NOMO-1 (cell line): ENCODE data around the gene AAK1.
"Not testable (repeated sequence)": the region's sequence is repeated elsewhere in the genome, so short reads cannot be mapped to it uniquely, and the experiment has no call there.

Experiments
- DNase-seq, 2 experiments: peaks; one replicate each; lab custom pipeline; 2025; ENCODE audit not compliant: unreplicated experiment in 2 of 2; lab: John Stamatoyannopoulos, UW

Gene AAK1

DNA sequence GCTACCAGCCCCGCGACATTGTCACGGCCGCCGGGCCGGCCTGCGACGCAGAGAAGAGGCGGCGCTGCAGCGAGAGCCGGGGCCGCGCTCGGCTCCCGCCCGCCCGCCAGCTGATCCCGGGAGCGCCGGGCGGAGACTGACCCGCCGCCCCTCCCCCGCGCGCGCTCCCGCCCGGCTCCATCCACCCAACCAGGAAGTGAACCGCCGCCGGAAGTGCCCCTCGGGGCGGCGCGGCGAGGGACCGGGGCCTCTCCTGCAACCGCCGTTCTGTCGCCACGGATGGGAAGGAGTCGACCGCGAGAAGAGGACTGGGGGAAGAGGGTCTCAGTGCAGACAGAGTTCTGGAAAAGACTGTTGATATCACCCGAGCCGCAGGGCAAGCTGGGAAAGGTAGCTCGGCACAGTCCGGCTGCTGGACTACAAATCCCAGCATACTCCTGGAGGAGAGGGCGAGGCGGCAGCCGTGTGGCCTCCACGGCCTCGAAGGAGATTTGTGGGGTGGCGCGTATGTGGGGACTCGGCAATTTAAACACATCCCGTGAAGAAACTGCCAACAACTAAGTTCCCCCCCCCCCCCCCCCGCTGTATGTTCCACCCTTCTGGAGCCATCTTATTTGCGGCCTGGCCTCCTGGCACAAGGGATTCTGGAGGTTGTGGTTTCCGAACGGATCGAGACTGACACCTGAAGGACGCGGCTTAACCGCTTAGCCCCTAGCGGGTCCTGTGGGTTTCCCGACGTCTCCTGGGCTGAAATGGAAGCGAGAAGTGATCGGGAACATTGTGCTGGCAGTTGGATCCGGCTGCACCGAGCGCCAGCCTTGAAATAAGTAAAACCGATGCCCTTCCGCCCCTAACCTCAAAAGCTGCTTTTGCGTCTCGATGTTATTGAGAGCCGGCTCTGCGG lies at the start of gene AAK1:
AAK1 (minus strand) TSS at position 138 of the 904 bp plus-strand sequence. CDS start 699 bp downstream, outside the sequence.
- DNase-seq, result peak; percentile 91 to 96

DNA sequence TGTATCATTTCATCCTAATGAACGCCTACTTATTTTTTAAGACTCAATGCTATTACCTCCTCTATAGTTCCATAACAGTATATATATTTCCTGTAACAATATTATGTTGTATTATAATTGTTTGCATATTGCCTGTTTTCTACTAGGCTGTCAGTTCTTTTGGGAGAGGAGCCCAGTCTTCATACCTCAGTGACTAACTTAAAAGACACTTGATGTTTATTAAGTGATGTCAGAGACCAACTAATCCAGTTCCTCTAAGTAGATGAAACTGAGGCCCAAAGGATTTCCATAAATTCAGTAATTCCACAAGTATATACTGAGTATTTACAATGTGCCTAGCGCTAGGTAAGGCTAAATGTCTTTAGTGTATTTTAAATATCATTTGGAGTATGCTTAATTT lies 48.9 kb upstream of the AAK1 start:
- DNase-seq, result no peak

DNA sequence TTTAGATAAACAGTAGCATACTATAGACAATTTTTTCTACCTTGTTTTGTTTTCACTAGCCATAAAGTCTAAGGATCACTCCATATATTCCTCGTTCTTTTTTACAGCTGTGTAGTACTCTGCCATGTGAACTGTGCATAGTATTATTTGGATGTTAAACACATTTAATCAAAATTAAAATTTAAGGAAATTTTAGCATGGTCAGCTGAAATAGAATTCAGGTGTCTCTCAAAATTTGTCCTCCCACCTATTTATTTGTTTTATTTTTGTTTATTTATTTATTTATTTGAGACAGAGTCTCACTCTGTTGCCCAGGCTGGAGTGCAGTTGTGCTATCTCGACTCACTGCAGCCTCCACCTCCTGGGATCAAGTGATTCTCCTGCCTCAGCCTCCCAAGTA lies 46.4 kb upstream of the AAK1 start:
- no peak for DNase-seq

DNA sequence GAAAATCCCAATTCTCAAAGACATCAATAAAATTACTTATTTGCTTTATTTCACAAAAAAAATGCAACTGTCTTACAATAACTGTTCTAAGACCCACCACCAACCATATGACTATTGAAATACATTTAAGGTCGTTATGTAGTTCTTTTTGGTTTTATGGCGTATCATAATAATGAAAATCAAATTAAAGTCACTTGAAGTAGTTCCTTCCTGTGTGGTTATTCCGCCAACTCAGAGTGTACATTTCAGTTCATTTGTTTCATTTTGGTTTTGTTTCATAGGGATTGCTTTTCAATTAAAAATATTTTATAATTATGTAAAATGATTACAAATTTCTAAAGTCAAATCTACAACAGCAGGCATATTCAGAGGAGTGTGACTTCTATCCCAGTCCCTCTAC lies 45.9 kb upstream of the AAK1 start:
- DNase-seq, result no peak

DNA sequence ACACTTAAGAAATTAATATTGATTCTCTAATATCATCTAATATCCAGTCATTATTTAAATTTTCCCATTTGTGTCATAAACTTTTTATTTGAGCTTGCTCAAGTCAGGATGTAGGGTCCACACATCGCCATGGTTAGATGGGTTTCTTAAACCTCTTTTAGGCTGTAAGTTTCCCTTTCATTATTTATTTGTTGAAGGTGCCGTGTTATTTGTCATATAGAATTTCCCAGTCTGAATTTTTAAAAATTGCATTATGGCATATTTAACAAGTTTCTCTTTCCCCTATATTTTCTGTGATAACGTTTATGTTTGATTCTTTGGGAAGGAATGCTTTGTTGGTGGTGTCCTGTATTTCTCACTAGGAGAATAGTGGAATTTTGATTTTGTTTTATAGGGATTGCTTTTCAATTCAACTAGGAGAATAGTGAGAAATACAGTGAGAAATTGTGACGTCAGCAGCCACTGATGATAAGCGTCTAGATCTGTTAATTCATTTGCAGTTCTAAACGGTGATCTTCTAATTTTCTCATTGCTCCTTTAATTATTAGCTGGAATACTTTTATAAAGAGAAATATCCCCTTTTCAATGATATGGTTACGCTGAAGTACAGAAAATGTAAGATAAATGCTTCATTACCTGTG lies 44.6 kb upstream of the AAK1 start:
- DNase-seq, result no peak

GRCh38 chr2:69686813-69687212 lies 43.3 kb upstream of the AAK1 start:
- DNase-seq, result no peak

DNA sequence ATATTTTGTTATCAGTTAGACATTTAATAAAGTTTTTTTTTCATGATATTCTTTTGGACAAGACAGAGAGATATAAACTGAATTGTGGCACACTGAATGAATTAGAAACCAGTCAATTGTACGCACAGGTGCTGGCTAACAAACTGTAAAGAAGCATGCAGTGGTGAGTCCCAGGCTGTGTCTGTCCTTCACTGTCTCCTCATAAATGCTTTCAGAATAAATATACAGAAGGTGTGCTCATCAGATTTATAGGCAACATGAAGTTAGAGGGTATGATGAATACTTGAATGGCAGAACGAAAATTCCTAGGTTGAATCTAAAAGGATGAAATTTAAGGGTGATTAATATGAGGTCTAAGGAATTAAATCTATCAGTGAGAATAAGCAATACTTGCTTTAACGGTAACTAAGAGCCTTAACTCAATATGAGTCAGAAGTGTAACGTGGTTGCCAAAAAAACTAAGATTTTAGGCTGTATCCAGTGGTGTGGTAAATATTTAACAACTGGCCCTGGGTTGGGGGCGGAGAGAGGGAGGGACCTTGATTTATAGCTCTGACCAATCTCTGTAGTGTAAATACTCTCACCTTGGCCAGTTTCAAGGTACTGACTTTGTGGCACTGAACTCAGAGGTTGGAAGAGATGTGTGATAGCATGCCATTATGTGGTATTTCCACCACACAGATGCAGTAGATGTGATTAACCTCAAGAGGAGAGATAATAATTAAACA lies 41.9 kb upstream of the AAK1 start:
- DNase-seq, result no peak

DNA sequence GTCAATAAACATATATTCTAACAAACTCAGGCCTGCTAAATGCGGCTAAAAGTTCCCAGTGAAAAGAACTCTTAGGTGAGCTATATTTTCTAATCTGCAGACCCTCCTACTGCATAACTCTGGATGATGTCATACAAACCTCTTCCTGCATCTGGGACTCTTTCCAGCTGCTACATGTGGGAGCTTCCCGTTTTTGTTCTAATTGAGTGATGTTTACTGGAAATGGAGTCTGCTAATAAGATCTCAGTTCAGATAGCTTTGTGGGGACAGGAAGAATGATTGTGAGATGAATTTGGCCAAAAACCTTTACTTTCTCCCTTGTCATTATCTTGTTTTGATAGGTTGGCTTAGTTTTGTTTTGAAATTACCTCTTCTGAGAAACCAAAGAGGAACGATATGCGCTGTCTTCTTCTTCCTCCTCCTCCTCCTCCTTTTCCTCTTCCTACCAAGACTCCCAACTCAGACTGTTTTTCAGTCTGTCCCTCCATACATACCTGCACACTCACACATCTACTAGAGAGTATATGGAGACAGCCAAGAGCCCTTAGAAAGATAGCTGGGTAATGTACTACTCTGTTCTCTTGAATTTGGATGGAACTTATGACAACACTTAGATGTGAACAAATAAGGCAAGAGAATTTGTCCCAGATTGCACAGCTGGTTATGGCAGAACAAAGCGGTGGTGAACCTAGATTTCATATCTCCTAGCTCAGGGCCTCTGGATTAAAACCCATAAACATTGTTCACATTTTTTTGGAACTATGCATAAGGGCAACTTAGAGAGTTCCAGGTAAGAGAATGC lies 39.8 kb upstream of the AAK1 start:
- peak in 1 of 2 experiments; percentile 33 for DNase-seq

GRCh38 chr2:69682525-69682924 lies 39.0 kb upstream of the AAK1 start:
- no peak for DNase-seq

GRCh38 chr2:69680001-69680675 lies 36.6 kb upstream of the AAK1 start:
- peak; percentile 30 to 61 for DNase-seq

GRCh38 chr2:69677914-69678313 lies 34.4 kb upstream of the AAK1 start:
- no peak for DNase-seq

GRCh38 chr2:69676146-69676545 lies 32.6 kb upstream of the AAK1 start:
- DNase-seq, result no peak

- peak in 1 of 2 experiments; percentile 11 for DNase-seq
Observed at GRCh38 chr2:69674316-69674670, 30.8 kb upstream of the AAK1 start.

- DNase-seq, result not testable (repeated sequence)
Observed at GRCh38 chr2:69673098-69673497, 29.6 kb upstream of the AAK1 start.

GRCh38 chr2:69669666-69670065 lies 26.1 kb upstream of the AAK1 start:
- no peak for DNase-seq

- no peak for DNase-seq
Observed at GRCh38 chr2:69668598-69668997, 25.1 kb upstream of the AAK1 start.

- no peak for DNase-seq
Observed at GRCh38 chr2:69667805-69668382, 24.4 kb upstream of the AAK1 start.

DNA sequence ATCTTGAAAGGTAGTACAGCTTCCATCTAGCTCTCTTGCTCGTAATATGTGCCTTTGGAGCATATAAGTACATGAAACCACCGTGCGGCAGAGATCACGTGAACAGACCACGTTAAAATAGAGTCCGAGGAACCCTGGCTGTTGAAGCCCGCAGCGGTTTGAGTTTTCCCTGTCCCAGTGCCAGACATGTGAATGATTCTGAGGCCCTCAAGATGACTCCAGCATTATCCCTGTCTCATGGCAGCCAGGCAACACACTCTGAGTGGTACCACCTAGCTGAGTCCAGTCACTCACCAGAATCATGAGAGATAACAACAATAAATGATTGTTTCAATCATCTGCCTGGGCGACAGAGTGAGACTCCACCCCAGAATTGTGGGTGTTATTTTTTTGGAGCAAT lies 21.6 kb upstream of the AAK1 start:
- no peak for DNase-seq

DNA sequence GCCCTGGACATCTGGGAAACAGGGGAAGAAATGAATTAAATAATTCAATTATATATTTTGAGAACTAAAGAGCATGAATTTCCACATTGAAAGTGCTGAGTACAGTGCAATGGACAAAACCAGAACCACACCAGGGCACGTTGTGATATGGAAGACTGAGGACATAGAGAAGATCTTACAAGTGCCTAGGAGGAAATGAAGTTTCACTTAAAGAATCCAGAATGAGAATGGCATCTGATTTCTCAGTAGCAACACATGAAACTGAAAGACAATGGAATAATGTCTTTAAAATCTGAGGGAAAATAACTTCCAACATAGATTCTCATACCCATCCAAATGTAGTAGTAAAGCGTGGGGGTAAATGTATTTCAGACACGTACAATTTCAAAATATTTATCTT lies 20.3 kb upstream of the AAK1 start:
- no peak for DNase-seq

- DNase-seq, result not testable (repeated sequence)
Observed at GRCh38 chr2:69662547-69662946, 19.0 kb upstream of the AAK1 start.
